ENCODE data around the gene CXXC5.

CXXC5 gene

GRCh38 chr5:139733010-139733688, 85.0 kb downstream of the CXXC5 start:
- Histone ChIP-seq H3K4me2 (no peak overlapping the region), H3K9ac (no peak overlapping the region)

More at GRCh38 chr5:139733010-139733688, 85.0 kb downstream of the CXXC5 start:
- Histone ChIP-seq H2AFZ (ENCODE audit: low read depth) (no peak overlapping the region), H3K79me2 (ENCODE audit: insufficient read depth, low read depth) (no peaks in the 10 kb centered on the region), H3K4me1 (ENCODE audit: low read depth, poor library complexity, severe bottlenecking) (no peaks in the 10 kb centered on the region), H3K27ac (no peak overlapping the region), H4K20me1 (ENCODE audit: insufficient read depth) (no peaks in the 10 kb centered on the region), H3K4me3 (IDR thresholded peaks at IDR 0.05; ENCODE audit: insufficient read depth, low read depth, low read length) (no peak overlapping the region), H3K27me3 (ENCODE audit: insufficient read depth, low read depth) (no peaks in the 10 kb centered on the region), H3K36me3 (ENCODE audit: insufficient read depth) (no peaks in the 10 kb centered on the region)
- TF ChIP-seq, protein P1, sequence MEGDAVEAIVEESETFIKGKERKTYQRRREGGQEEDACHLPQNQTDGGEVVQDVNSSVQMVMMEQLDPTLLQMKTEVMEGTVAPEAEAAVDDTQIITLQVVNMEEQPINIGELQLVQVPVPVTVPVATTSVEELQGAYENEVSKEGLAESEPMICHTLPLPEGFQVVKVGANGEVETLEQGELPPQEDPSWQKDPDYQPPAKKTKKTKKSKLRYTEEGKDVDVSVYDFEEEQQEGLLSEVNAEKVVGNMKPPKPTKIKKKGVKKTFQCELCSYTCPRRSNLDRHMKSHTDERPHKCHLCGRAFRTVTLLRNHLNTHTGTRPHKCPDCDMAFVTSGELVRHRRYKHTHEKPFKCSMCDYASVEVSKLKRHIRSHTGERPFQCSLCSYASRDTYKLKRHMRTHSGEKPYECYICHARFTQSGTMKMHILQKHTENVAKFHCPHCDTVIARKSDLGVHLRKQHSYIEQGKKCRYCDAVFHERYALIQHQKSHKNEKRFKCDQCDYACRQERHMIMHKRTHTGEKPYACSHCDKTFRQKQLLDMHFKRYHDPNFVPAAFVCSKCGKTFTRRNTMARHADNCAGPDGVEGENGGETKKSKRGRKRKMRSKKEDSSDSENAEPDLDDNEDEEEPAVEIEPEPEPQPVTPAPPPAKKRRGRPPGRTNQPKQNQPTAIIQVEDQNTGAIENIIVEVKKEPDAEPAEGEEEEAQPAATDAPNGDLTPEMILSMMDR (conservative IDR thresholded peaks at IDR 0.05; ENCODE audit: low read depth, low read length) = no peak

Measured in KMS-11 (cell line).